Measurements from ENCODE around the gene CEP89.
"Not testable (repeated sequence)": the region's sequence is repeated elsewhere in the genome, so short reads cannot be mapped to it uniquely, and the experiment has no call there.

CEP89 gene

GRCh38 chr19:32859591-32859990 is 112.2 kb downstream of the CEP89 start:
- no peaks in the 10 kb centered on the region for H3K9me2 ChIP-seq (replicated peaks; ENCODE audit: insufficient read depth, low read length)
- H4K20me1 ChIP-seq (ENCODE audit: insufficient read depth, low read length): no peaks in the 10 kb centered on the region
- no peak for DNase-seq
- no peaks in the 10 kb centered on the region for H3K79me2 ChIP-seq (ENCODE audit: low read length)
- H3K4me2 ChIP-seq (ENCODE audit: low read depth, low read length): no peak overlapping the region
- no peaks in the 10 kb centered on the region; the same call in 1 of the 2 replicates for H3K27me3 ChIP-seq (replicated peaks; ENCODE audit: insufficient read depth, low read length)
- no peak overlapping the region for H3K4me3 ChIP-seq (ENCODE audit: low read length)
- no peak overlapping the region for H3K27ac ChIP-seq (ENCODE audit: low read length)
- no peaks in the 10 kb centered on the region for H3K4me1 ChIP-seq (ENCODE audit: low read length)
- H3K9ac ChIP-seq (ENCODE audit: low read length): no peak overlapping the region
- no peaks in the 10 kb centered on the region for H3K9me3 ChIP-seq (replicated peaks; ENCODE audit: insufficient read depth, low read length)
- no peaks in the 10 kb centered on the region for H3K36me3 ChIP-seq (replicated peaks; ENCODE audit: insufficient read depth, low read length)
- H3F3A ChIP-seq (ENCODE audit: insufficient read depth, low read length): no peaks in the 10 kb centered on the region
- no peak for TF ChIP-seq EZH2phosphoT487 (IDR thresholded peaks at IDR 0.05; ENCODE audit: low read length)
- no peak overlapping the region for H2AFZ ChIP-seq (ENCODE audit: low read length)

- no peak for DNase-seq
- Histone ChIP-seq H3K4me1 (ENCODE audit: low read length) (no peaks in the 10 kb centered on the region), H3F3A (ENCODE audit: insufficient read depth, low read length) (no peaks in the 10 kb centered on the region), H3K27ac (ENCODE audit: low read length) (no peak overlapping the region), H2AFZ (ENCODE audit: low read length) (no peak overlapping the region), H3K4me2 (ENCODE audit: low read depth, low read length) (no peak overlapping the region), H3K36me3 (replicated peaks; ENCODE audit: insufficient read depth, low read length) (no peaks in the 10 kb centered on the region), H4K20me1 (ENCODE audit: insufficient read depth, low read length) (no peaks in the 10 kb centered on the region), H3K4me3 (ENCODE audit: low read length) (no peak overlapping the region), H3K9me2 (replicated peaks; ENCODE audit: insufficient read depth, low read length) (no peaks in the 10 kb centered on the region), H3K9me3 (replicated peaks; ENCODE audit: insufficient read depth, low read length) (no peaks in the 10 kb centered on the region), H3K27me3 (replicated peaks; ENCODE audit: insufficient read depth, low read length) (no peaks in the 10 kb centered on the region; the same call in 1 of the 2 replicates), H3K9ac (ENCODE audit: low read length) (no peak overlapping the region), H3K79me2 (ENCODE audit: low read length) (no peaks in the 10 kb centered on the region)
- TF ChIP-seq CTCF (IDR thresholded peaks at IDR 0.05; ENCODE audit: low read length): no peak
- TF ChIP-seq EZH2 (optimal IDR thresholded peaks at IDR 0.05; ENCODE audit: low read depth, low read length): no peak
- no peak for TF ChIP-seq EZH2phosphoT487 (IDR thresholded peaks at IDR 0.05; ENCODE audit: low read length)
Measured at GRCh38 chr19:32858559-32858958, 113.2 kb downstream of the CEP89 start.

- no peak overlapping the region for H3K27ac ChIP-seq (ENCODE audit: low read length)
- H3K9me3 ChIP-seq (replicated peaks; ENCODE audit: insufficient read depth, low read length): no peaks in the 10 kb centered on the region
- H3K9ac ChIP-seq (ENCODE audit: low read length): no peak overlapping the region
- DNase-seq: no peak
- no peak overlapping the region for H2AFZ ChIP-seq (ENCODE audit: low read length)
- H3K27me3 ChIP-seq (replicated peaks; ENCODE audit: insufficient read depth, low read length): no peaks in the 10 kb centered on the region; the same call in 1 of the 2 replicates
- no peaks in the 10 kb centered on the region for H3K4me1 ChIP-seq (ENCODE audit: low read length)
- no peak overlapping the region for H3K4me2 ChIP-seq (ENCODE audit: low read depth, low read length)
- no peaks in the 10 kb centered on the region for H3K9me2 ChIP-seq (replicated peaks; ENCODE audit: insufficient read depth, low read length)
- H3F3A ChIP-seq (ENCODE audit: insufficient read depth, low read length): no peaks in the 10 kb centered on the region
- H3K79me2 ChIP-seq (ENCODE audit: low read length): no peaks in the 10 kb centered on the region
- H3K4me3 ChIP-seq (ENCODE audit: low read length): no peak overlapping the region
- H4K20me1 ChIP-seq (ENCODE audit: insufficient read depth, low read length): no peaks in the 10 kb centered on the region
- TF ChIP-seq EZH2phosphoT487 (IDR thresholded peaks at IDR 0.05; ENCODE audit: low read length) (no peak), EZH2 (optimal IDR thresholded peaks at IDR 0.05; ENCODE audit: low read depth, low read length) (no peak), CTCF (IDR thresholded peaks at IDR 0.05; ENCODE audit: low read length) (no peak)
- no peaks in the 10 kb centered on the region for H3K36me3 ChIP-seq (replicated peaks; ENCODE audit: insufficient read depth, low read length)
Measured at GRCh38 chr19:32858155-32858554, 113.6 kb downstream of the CEP89 start.

- Histone ChIP-seq H3F3A (ENCODE audit: insufficient read depth, low read length) (no peaks in the 10 kb centered on the region), H3K4me3 (ENCODE audit: low read length) (no peak overlapping the region), H3K27ac (ENCODE audit: low read length) (no peak overlapping the region), H3K4me2 (ENCODE audit: low read depth, low read length) (no peak overlapping the region), H3K27me3 (replicated peaks; ENCODE audit: insufficient read depth, low read length) (no peaks in the 10 kb centered on the region; the same call in 1 of the 2 replicates), H2AFZ (ENCODE audit: low read length) (no peak overlapping the region), H3K79me2 (ENCODE audit: low read length) (no peaks in the 10 kb centered on the region), H3K9me3 (replicated peaks; ENCODE audit: insufficient read depth, low read length) (no peaks in the 10 kb centered on the region), H3K36me3 (replicated peaks; ENCODE audit: insufficient read depth, low read length) (no peaks in the 10 kb centered on the region), H3K9me2 (replicated peaks; ENCODE audit: insufficient read depth, low read length) (no peaks in the 10 kb centered on the region), H4K20me1 (ENCODE audit: insufficient read depth, low read length) (no peaks in the 10 kb centered on the region), H3K4me1 (ENCODE audit: low read length) (no peaks in the 10 kb centered on the region), H3K9ac (ENCODE audit: low read length) (no peak overlapping the region)
- no peak for DNase-seq
- TF ChIP-seq EZH2 (optimal IDR thresholded peaks at IDR 0.05; ENCODE audit: low read depth, low read length) (no peak), CTCF (IDR thresholded peaks at IDR 0.05; ENCODE audit: low read length) (no peak), EZH2phosphoT487 (IDR thresholded peaks at IDR 0.05; ENCODE audit: low read length) (no peak)
Measured at GRCh38 chr19:32857584-32857983, 114.2 kb downstream of the CEP89 start.

GRCh38 chr19:32856818-32857217 is 114.9 kb downstream of the CEP89 start:
- not testable (repeated sequence) for H3K9me2 ChIP-seq (replicated peaks; ENCODE audit: insufficient read depth, low read length); H2AFZ ChIP-seq (ENCODE audit: low read length); H3K4me3 ChIP-seq (ENCODE audit: low read length); H3K27me3 ChIP-seq (replicated peaks; ENCODE audit: insufficient read depth, low read length); H3K27ac ChIP-seq (ENCODE audit: low read length); H3K9ac ChIP-seq (ENCODE audit: low read length); DNase-seq; H3F3A ChIP-seq (ENCODE audit: insufficient read depth, low read length); H3K79me2 ChIP-seq (ENCODE audit: low read length); H3K4me1 ChIP-seq (ENCODE audit: low read length); H4K20me1 ChIP-seq (ENCODE audit: insufficient read depth, low read length); H3K9me3 ChIP-seq (replicated peaks; ENCODE audit: insufficient read depth, low read length); H3K36me3 ChIP-seq (replicated peaks; ENCODE audit: insufficient read depth, low read length); H3K4me2 ChIP-seq (ENCODE audit: low read depth, low read length)
